ENCODE data around the gene FMOD.

DNA sequence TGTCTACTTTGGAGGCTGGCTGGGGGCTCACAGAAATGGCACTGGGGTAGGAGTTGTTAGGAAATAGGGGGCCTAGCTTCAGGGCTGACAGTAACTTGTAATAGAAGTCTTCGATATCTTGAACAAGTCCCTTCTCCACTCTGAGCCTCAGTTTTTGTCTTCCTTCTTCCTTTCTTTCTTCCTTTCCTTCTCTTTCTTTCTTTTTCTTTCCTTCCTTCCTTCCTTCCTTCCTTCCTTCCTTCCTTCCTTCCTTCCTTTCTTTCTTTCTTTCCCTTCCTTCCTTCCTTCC is 32.7 kb downstream of the FMOD start:
- TF ChIP-seq CTCF (conservative IDR thresholded peaks at IDR 0.05; ENCODE audit: low read length): no peak
- no peak for TF ChIP-seq EZH2phosphoT487 (IDR thresholded peaks at IDR 0.05; ENCODE audit: borderline replicate concordance)

Measured in Loucy (cell line).